Type B pancreatic cell (in vitro differentiated cells): ENCODE results near the gene ATG5. TPM values are rescaled to one million over a fixed set of nuclear protein-coding genes. Genes with fewer than 3 reads are reported as not detected.

Experiments
- DNase-seq: peaks from one replicate; pipeline ENCODE4 v3.0.0; 2021; ENCODE audit warnings: mixed read lengths; ENCODE audit not compliant: unreplicated experiment; ENCODE audit errors: extremely low spot score
- H3K27ac Mint-ChIP-seq: 2 replicates; pipeline ENCODE4 v1.8.0; 2021; ENCODE audit warnings: mild to moderate bottlenecking, mixed read lengths
- H3K27me3 Mint-ChIP-seq: 2 replicates; pipeline ENCODE4 v1.8.0; 2021; ENCODE audit warnings: mixed read lengths
- H3K36me3 Mint-ChIP-seq: 2 replicates; pipeline ENCODE4 v1.8.0; 2021; ENCODE audit warnings: mixed read lengths
- H3K4me1 Mint-ChIP-seq: one replicate; pipeline ENCODE4 v1.8.0; 2021; ENCODE audit warnings: mixed read lengths; ENCODE audit not compliant: unreplicated experiment
- H3K4me3 Mint-ChIP-seq: 2 replicates; pipeline ENCODE4 v1.8.0; 2021; ENCODE audit warnings: mild to moderate bottlenecking, mixed read lengths
- H3K9me3 Mint-ChIP-seq: 2 replicates; pipeline ENCODE4 v1.8.0; 2021; ENCODE audit warnings: mixed read lengths
- CTCF ChIP-seq: fragments of 200-600 bp; sonication (generic); conservative IDR thresholded peaks from 2 replicates; pipeline ENCODE4 v1.5.0; 2021; ENCODE audit warnings: antibody characterized with exemption, mild to moderate bottlenecking
- total RNA-seq: library from RNA; stranded (reverse); gene quantifications from 2 replicates; pipeline ENCODE4 v1.2.1, GENCODE V29; 2021; ENCODE audit warnings: low replicate concordance

The ATG5 gene
- total RNA-seq, 1 donor from 2014 or later = 27.8 TPM

- H3K36me3 Mint-ChIP-seq = peaks cover 19% of the 10 kb centered on the region
- no peaks in the 10 kb centered on the region for H3K27me3 Mint-ChIP-seq
- no peak overlapping the region for H3K4me3 Mint-ChIP-seq
- TF ChIP-seq CTCF = no peak
- no peak overlapping the region for H3K27ac Mint-ChIP-seq
- peaks cover 4% of the 10 kb centered on the region for H3K9me3 Mint-ChIP-seq
- peaks cover 9% of the 10 kb centered on the region for H3K4me1 Mint-ChIP-seq
- DNase-seq = no peak
These were observed 138.8 kb downstream of the ATG5 start for GRCh38 chr6:106186714-106187113.

- Mint-ChIP-seq H3K4me1 (peaks cover 9% of the 10 kb centered on the region), H3K36me3 (peaks cover 20% of the 10 kb centered on the region), H3K27me3 (no peaks in the 10 kb centered on the region), H3K27ac (no peak overlapping the region), H3K4me3 (no peak overlapping the region), H3K9me3 (peaks cover 5% of the 10 kb centered on the region)
- no peak for TF ChIP-seq CTCF
- no peak for DNase-seq
These were observed 139.4 kb downstream of the ATG5 start for GRCh38 chr6:106186172-106186571.

- no peak for TF ChIP-seq CTCF
- Mint-ChIP-seq H3K27me3 (no peaks in the 10 kb centered on the region), H3K4me1 (peaks cover 9% of the 10 kb centered on the region), H3K4me3 (no peak overlapping the region), H3K27ac (no peak overlapping the region), H3K9me3 (peaks cover 5% of the 10 kb centered on the region), H3K36me3 (peaks cover 20% of the 10 kb centered on the region)
- DNase-seq = no peak
These were observed 139.9 kb downstream of the ATG5 start for GRCh38 chr6:106185615-106186014.

GRCh38 chr6:106184629-106185028, 140.9 kb downstream of the ATG5 start:
- Mint-ChIP-seq H3K27ac (no peak overlapping the region), H3K27me3 (no peaks in the 10 kb centered on the region), H3K4me3 (no peak overlapping the region), H3K4me1 (peaks cover 9% of the 10 kb centered on the region), H3K9me3 (peaks cover 5% of the 10 kb centered on the region), H3K36me3 (peaks cover 20% of the 10 kb centered on the region)
- TF ChIP-seq CTCF = no peak
- no peak for DNase-seq

GRCh38 chr6:106183430-106183829, 142.1 kb downstream of the ATG5 start:
- H3K4me3 Mint-ChIP-seq = no peak overlapping the region
- no peak overlapping the region for H3K27ac Mint-ChIP-seq
- H3K36me3 Mint-ChIP-seq = peaks cover 20% of the 10 kb centered on the region
- no peak for DNase-seq
- H3K9me3 Mint-ChIP-seq = peaks cover 5% of the 10 kb centered on the region
- peaks cover 7% of the 10 kb centered on the region for H3K4me1 Mint-ChIP-seq
- H3K27me3 Mint-ChIP-seq = no peaks in the 10 kb centered on the region
- TF ChIP-seq CTCF = no peak

- Mint-ChIP-seq H3K9me3 (peaks cover 5% of the 10 kb centered on the region), H3K36me3 (peaks cover 17% of the 10 kb centered on the region), H3K27ac (peak overlapping the region; percentile 57), H3K27me3 (no peaks in the 10 kb centered on the region), H3K4me1 (peaks cover 1% of the 10 kb centered on the region), H3K4me3 (no peak overlapping the region)
- TF ChIP-seq CTCF = no peak
- DNase-seq = no peak
These were observed 143.1 kb downstream of the ATG5 start for GRCh38 chr6:106182455-106182854.
